HG02885 (cell line): ENCODE measurements around the gene COMMD2.

Source experiments
- ATAC-seq: cut with Tn5 transposase; IDR thresholded peaks from one replicate; pipeline ENCODE4 v1.9.1; 2021; ENCODE audit warnings: mild to moderate bottlenecking; ENCODE audit not compliant: unreplicated experiment, poor library complexity

Gene COMMD2

DNA sequence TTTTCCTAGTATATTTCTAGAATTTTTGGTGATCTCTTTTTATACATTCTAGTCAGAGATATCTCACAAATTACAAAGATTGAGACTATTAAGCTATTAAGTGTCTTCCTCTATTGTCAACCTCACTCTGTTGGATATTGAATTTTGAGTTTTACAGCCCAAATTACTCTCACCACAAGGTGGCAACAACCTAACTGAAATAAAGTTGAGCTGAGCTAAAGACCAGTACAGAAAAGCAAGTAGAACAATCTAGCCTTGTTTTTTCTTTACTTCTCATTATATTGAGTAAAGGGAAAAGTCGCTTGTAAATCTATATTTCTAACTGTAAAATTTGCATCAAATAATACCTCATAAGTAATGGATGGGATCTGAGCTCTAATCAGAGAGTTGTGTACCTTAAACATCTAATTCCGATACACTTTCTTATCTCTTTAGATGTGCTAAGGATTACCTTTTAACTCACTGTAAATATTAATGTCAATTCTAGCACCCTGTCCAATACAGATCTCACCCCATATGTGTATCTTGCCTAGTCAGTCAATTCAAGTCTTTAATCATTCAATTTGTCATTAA is 13.6 kb upstream of the COMMD2 start:
- ATAC-seq = no peak

GRCh38 chr3:149764302-149764701 is 12.0 kb upstream of the COMMD2 start:
- no peak for ATAC-seq

GRCh38 chr3:149763565-149764195 is 11.4 kb upstream of the COMMD2 start:
- ATAC-seq = no peak

DNA sequence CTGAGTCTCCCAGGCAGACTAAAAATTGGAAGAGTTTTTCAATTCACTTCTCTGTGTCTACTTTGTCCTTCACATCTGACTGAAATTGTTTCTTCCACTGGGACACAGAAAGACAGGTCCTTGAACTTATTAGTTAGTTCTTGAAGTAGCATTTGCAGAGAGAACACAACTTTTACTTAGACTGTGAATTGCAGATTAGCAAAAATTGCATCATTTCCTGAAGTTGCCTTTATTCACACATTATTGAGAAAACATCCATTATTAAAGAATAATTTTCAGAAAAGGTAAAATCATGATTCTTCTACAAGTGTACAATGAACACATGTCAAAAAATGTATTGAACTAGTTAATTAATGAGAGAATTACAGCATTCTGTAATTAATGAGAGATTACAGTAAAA is 1.4 kb upstream of the COMMD2 start:
- ATAC-seq = no peak

DNA sequence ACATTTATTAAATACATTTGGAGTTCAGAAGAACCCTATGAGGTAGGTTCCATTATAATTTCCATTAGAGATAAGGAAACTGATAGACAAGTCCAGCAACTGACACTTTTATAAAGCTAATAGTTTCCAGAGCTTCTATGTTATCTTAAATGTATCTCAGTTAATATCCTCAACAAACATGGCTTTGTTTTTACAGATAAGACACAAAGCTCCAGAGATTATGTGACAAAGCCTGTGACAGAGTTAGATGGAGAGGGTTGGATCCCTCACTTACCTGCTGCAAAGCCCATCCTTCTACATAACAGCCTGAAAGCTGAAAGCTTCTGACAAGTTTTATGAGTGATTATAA is 473 bp upstream of the COMMD2 start:
- no peak for ATAC-seq

DNA sequence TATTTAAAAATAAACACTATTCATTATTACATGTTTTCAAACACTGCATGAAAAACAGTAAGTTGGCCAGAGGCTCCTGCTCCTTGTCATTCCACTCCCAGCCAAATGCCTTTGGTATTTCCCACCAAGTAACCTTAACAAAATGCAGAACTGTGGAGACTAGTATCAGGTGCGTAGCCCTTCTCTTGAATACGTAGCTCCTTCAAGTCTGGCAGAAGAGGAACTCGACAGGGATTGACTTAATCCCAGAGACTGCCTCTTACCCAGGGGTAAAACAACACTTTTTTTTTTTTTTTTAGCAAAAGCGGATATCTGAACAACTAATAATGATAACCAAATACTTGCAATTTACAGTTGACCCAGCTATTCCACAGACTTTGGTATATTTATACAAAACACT is 738 bp downstream of the COMMD2 start:
- no peak for ATAC-seq

- ATAC-seq = no peak
Observed at GRCh38 chr3:149744606-149745005, 7.7 kb downstream of the COMMD2 start.

- no peak for ATAC-seq
Observed at GRCh38 chr3:149744151-149744550, 8.1 kb downstream of the COMMD2 start.

DNA sequence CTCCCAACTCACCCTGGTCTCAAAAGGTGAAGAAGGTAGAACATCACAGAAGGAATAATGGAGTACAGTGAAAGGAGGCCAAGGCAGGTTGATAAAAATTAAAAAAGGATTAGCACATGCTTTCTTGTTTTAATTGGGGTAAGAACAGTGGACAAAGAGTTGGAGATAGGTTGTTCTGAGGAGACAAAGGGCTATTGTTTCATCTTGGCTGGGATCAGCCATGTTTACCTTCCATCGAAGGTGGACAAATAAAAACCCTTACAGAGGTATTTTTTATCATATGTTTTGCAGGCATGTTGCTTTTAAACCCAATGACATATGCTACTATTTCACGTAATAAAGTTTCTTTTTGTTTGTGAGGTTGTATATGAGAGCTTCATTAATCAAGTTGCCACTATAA is 12.9 kb downstream of the COMMD2 start:
- no peak for ATAC-seq

GRCh38 chr3:149738876-149739275 is 13.4 kb downstream of the COMMD2 start:
- no peak for ATAC-seq

DNA sequence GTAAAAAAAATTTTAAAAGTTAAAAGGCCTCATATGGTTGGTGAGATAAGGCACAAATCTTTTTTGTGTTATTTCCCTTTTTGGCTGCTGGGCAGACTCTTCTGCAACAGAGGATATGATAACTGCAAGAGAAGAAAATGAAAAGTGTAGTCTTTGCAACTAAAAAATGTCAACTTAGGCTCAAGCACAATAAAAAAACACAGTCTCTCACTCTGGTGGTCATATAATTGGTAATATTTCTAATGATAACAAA is 15.4 kb downstream of the COMMD2 start:
- no peak for ATAC-seq

GRCh38 chr3:149736175-149736952 is 15.9 kb downstream of the COMMD2 start:
- ATAC-seq = no peak

DNA sequence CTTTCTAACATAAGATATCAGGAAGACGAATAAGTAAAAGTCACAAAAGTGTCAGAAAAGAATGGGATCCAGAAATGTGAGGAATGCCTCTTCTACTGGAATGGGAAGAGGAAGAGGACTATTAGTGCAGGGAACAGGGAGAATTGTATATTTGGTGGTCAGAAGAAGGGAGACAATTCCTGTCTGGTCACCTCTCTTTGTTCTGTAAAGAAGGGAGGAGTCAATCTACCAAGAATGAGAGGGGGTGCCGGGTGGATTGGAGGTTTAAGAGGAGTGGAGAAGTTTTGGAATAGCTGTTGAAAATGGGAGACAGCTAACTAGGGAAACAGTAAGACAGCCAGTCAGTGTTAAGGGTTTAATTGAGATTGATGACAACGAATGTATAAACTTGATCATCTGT is 20.1 kb downstream of the COMMD2 start:
- ATAC-seq = no peak

- ATAC-seq = no peak
Observed at GRCh38 chr3:149727656-149728055, 24.6 kb downstream of the COMMD2 start.

DNA sequence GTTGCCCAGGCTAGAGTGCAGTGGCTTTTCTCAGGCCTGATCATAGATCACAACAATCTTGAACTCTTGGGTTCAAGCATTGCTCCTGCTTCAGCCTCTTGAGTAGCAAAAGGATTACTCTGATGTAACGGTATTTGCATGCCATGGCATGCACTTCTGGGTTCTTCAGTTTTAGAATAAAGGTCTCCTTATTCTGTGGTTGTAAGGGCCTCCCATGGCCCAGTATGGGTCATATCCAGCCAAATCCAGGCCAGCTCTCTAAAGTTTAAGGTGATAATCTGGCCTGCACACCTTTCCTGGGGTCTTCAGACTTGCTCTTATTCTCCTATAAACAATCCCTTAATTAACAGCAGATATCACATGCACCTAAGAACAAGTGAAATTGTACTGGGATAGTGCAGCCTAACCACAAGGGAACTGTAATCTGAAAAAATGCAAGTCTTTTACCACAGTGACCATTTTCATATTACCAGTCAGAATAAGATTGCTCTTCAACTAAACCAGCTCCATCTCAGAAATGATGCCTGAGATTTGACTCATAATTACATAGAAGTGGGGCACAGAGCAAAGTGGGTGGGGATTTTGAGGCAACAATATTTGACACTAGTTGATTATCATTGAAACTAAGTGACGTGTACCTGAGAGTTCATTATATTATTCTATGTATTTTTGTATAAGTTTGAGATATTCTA is 25.4 kb downstream of the COMMD2 start:
- peak; percentile 94 for ATAC-seq

GRCh38 chr3:149723781-149724180 is 28.5 kb downstream of the COMMD2 start:
- no peak for ATAC-seq

- no peak for ATAC-seq
Observed at GRCh38 chr3:149720918-149721317, 31.4 kb downstream of the COMMD2 start.

DNA sequence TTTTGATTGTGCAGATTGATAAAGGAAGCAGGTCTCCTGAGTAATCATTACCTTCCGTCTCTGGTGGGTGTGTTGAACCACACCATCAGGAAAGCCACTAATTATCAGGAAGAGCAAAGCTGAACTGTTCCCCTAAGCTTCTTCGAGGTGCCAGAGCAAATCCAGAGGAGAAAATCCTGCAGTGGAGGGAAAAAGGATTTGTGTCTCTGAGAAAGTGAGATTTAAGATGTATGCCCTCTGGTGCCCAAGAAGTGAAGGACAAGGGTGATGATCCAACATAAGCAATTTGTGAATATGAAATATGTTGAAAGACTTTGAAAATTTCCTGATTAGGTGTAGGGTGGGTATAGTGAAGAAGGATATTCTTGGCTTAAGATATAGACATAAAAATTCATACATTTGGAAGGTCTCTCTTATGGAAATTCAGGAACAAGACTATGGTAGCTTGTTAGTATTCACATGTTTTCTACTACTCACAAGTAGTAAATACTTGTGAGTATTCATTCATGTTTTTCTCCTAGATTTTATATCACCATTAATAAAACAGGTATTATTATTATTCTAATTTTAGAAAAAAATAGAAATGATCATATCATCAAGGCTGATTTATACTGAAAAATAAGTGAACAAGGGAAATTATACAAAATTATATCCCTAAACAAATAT is 34.8 kb downstream of the COMMD2 start:
- ATAC-seq = peak; percentile 63

- ATAC-seq = no peak
Observed at GRCh38 chr3:149716984-149717383, 35.3 kb downstream of the COMMD2 start.

DNA sequence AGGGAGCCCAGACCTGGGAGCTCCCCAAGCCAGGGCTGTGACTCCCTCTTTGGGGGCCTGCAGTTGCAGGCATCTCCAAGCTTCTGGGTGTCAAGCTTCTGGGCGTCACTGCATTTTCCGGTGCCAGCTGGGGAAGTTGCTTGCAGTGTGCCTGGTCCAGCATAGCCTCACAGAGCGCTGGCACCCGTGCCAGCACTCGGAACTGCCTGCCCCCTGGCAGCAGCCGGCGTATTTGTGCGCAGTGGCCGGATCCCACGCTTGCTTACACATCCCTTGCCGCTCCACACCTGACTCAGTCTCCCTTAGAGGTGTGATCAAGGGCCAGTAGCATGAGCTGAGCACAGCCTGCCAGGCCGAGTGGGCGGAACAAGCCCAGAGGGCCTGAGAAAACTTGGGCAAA is 37.0 kb downstream of the COMMD2 start:
- ATAC-seq = no peak
